ENCODE results near the gene TRIM41.
"Not testable (repeated sequence)": the region's sequence is repeated elsewhere in the genome, so short reads cannot be mapped to it uniquely, and the experiment has no call there.

TRIM41 gene

DNA sequence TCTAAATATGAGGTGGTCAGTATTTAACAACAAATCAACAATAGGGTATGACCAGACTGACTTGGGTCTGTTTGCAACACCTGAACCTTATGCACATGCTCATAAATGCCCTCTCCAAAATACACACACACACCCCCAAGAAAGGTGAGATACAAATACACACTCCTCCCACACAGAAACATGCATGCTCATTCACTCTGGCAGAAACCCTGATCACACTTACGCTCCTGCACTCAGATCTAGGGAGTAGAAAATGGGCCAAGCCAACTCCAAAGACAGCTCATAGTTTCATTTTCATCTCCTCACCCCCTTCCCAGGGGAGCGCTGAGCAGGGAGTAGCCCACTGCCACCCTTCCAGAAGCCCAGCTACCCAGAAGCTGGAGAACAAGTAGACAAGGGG lies 29.4 kb upstream of the TRIM41 start:
- no peak for DNase-seq

DNA sequence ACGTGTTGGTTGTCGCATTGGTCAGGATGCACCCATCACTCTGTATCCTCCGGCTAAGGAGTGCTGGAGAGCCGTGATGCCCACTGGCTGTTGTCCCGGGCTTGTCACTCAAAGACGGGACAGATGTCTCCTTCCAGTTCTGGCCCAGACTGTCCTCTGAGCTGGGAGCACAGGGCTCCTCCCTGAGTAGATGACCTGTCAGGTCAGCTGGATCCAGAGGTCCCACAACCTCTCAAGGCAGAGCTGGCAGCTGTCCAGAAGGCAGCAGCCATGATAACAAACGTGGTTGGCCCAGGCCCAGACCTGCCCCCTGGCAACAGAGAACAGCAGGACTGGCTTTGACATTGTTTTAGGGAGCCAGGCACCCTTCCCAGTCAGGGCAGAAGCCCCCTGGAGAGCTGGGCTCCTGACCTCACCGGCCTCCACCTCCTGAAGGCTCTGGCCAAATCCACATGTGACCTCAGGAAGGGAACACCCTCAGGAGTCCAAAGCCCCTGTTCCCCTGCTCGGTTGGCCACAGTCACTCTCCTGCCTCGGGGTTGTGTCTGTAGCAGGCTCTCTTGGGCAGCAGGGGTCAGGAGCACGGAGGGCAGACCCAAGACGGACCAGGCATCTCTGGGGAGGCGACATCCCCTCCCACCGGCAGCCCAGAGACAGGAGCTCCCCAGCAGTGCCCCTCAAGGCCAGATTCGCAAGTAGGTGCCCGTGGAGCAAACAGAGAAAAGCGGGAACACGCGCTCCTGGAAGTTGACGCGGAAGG lies 28.4 kb upstream of the TRIM41 start:
- no peak for DNase-seq

DNA sequence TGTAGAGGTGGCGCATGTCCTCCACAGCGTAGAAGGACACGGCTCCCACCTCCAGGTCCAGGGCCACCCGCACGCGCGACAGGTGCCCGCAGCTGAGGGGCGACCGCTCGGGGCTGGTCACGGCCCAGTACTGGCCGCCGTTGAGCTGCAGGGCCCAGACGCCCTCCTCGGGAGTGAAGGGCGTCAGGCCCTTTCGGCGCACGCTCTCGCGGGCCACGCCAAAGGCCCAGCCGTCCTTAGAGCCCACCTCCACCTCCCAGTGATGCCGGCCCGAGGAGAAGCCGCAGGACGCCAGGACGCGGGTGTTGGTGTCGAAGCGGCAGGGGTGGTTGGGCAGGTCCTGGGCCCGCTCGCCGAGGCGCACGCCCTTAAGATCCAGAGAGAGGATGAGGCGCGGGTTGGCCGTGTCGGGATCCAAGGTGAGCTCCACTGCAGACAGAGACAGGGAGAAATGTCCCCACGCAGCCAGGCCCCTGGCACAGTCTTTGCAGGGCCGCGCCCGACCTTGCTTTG lies 27.8 kb upstream of the TRIM41 start:
- no peak for DNase-seq

DNA sequence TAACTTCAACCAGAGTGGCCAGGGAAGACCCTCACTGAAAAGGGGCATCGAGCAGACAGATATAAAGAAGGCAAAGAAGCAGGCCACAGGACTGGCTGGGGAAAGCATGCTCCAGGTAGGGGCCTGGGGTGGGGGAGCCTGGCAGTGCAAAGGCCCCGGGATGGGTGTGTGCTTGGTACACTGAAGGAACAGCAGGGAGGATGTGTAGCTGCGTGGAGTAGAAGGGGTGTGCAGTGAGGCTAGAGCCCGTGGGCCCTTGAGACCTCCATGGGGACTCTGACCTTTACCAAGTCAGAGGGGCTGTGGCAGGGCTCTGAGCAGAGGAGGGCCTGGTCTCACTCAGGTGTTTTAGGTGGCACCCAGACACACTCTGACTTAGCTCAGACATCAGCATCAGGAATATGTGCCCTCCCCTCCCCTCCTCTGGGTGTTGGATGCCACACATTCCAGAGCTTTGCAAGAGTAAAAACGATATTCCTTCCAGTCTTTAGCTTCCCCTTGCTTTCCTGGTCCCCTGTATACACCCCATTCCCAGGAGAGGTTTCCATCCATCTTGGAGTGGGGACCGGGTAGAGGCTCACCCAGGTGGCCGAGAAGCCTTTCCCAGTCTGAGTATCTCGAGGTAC lies 25.6 kb upstream of the TRIM41 start:
- DNase-seq = no peak

DNA sequence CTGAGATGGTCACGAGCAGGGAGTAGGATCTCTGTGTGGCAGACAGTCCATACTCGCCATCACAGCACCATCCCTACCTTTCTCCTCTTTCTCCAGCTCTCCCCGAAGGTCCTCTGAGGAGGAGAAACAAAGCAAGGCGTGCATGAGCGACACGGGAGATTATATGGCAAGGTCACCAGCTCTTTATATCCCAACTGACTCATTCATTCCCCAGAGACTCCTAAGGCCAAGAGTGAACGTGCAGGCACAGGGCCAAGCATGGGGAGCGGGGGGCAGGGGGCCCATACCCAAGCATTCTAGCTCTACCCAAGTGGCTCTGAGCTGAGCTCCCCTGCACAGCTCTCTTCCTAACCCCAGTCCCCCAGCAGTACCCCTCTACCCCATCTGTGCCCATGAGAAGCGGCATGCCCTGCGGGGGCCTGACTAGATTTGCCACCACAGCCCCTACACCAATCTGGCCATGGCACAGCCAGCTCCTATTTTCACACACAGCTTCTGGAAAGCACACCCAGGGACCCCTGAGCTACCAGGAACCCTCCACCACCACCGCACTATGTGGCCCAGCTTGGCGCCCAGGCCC lies 24.9 kb upstream of the TRIM41 start:
- DNase-seq = no peak

DNA sequence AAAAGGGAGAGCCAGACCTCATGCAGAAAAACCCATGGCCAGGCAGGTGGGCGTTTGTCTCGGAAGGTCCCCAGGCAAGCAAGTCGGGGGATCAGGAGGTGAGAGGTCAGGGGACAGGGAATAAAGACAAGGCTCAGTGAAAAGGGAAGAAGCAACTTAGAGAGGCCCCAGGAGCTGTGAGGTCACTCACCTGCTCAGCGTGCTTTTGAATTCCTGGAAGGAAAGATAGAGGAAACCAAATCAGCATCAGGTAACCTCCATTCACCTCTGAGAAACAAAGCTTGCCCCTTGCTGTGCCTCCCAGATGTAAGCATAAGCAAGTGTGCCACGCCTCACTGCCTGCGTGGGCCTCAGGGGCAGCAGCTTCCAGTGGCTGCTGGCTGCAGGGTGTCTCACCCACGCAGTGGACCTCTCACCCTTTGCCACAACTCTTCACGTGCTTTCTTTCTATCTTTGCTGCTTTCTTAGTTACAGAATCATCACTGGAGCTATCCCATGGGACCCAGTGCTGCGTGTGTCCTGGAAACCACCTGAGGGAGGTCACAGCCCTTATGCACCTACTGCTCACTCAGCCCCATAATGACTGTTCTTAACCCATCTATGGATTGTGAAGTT lies 24.1 kb upstream of the TRIM41 start:
- DNase-seq = no peak

DNA sequence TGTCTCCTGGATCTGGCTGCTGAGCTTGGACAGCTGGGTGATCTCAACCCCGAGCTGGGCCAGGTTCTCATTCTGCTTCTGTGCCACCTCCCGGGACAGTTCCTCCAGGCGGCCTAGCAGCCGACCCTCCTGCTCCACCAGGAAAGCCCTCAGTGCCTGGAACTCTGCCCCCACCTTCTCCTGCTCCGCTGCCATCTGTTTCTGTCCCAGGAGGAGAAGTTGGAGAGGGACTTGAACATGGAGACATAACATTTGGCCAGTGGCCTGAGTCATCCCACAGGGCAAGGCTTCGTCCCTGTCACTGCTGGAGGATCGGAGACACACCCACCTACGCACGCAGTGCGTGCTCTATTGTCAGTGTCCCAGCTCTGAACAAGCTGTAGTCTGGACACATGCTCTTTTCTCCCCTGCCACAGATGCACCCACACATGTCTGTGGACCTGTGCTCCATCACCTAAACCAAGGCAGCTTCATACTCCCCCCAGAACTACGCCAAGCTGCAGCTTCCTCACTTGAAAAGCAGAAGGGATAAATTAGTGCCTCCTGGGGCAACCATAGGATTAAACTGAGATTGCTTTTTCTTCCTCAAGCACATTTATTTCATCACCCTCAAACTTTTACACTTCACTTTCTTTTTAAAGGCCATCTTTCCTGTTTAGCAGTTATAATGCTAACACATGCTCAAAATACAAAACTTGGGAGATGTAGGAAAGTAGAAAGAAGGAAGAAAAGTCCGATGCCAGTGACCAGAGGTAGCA lies 23.0 kb upstream of the TRIM41 start:
- DNase-seq = no peak

DNA sequence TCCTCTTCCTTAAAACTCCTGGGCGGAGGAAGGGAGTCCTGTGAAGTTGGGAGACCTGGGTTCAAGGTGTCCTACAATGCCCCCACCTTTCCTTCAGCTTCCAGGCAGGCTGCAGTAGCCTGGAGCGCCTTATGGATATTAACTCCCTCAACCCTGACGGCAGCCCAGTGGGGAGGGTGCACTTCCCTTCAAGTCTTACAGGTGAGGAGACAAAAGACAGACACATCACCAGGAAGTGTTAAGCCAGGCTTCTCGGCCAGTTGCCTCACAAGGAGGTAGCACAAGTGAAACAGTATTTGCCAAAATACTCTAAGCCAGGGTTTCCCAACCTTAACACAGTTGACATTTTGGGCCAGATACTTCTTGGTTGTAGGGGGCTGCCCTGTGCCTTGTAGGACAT lies 22.3 kb upstream of the TRIM41 start:
- no peak for DNase-seq

DNA sequence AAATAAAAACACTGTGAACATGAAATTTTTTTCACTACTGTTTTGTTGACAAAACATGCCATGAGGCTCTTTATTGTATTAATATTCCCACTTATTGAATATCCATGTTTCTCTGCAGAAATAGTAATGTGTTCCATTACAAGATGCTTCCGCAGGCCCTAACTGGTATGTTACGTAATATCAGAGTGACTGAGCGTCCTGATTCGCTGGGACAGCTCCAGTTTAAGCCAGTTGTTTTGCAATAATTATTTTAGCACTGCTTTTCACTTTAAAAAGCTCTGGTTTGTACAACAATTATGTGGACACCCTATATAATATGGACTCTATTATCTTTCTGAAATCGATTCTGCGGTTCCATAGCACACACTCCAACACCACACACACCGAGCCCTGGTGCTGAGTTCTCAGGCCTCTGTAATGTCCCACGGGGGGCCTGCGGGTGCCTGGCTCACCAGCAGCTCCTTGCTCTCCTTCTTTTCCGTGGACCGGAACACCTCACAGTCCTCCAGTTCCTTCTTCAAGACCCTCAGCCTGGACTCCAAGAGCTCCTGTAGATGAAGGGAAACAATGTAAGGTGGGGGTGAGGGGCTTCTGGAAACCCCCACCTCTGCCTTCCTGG lies 19.9 kb upstream of the TRIM41 start:
- no peak for DNase-seq

DNA sequence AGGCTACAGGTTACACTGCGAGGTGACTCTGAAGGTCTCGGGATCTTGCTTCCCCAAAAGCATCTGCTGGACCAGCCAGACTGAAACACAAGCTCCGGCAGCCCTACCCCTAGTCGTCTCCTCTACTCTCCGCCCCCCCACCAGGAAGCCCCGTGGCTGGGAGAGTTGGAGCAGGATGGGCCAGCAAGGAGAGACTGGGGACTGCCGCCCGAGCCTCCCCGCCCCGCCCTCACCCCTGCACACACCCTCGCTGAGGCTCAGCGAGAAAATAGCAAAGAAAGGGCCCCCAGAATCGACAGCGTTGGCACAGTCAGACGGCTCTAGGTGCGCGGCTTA lies 19.3 kb upstream of the TRIM41 start:
- no peak for DNase-seq

DNA sequence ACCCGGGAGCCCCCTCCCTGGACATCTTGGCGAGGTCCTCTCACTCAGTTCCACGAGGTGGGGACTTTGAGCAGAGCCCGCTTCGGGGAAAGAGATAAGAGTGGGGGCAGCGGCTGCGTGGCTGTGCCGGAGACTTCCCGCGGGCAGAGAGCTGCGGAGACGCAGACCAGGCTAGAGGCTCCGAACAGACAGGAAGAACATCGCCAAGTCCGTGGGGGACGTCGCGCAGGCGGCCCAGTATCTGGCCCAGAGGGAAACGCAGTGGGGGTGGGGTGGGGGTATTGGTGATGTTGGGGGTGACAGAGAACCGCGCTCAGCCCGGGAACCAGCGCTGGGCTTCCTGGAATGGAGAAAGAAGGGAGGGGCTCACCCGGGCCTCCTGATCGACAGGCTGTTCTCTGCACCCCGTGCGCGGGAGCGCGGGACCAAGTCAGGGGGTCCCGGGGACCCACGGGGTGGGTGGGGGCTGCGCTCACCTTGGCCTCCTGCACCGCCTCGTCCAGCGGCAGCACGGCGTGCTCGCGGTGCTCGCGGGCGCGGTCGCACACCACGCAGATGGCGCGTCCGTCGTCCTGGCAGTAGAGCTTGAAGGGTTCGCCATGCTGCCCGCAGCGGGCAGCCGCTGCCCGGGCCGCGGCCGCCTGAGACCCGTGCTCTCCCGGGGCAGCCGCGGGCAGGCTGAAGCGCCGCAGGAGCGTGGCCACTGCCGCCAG lies 18.8 kb upstream of the TRIM41 start:
- DNase-seq = no peak

DNA sequence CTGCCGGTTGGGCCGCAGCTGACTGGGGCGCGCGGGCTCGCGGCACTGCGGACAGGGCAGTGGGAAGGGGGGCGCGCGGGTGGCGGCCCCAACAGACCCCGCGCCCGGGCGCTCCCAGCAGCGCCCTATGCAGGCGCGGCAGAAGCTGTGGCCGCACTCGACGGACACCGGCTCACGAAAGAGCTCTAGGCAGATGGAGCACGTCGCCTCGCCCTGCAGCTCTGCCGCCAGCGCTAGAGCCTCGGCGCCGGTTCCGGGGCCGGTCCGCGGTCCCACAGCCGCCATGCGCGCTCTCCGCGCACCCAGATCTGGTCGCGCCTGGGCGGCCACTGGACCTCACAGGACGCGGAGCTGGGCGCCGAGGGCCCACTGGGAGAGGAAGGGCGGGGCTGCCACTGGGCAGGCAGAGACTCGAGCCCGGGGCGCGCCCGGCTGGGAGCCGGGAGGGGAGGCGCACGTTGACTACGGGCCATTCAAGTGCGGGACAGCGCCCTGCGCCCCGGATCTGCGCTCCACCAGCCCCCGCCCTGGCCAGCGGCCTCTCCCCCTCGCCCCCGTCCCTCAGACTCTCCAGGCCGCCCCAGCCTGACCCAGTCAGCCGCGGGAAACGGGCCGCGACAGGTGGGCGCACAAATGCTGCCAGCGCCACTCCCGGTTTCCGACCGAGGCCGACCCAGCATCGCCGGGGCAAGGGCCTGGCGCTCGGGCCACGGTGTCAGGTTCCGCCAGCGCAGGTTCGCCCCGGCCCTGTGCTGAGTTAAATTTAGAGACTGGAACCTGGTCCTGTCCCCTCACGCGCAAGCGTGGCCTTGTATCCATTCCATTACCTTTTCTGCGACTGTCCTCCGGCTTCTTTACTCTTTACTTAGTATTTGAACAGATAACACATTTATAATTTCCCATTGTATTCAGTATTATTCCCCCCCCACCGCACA lies 18.0 kb upstream of the TRIM41 start, which contains the start of gene TRIM7:
Gene TRIM7 (minus strand): TSS at position 371 of the 935 bp plus-strand sequence. CDS start 86 bp downstream, at position 285.
- DNase-seq = no peak

DNA sequence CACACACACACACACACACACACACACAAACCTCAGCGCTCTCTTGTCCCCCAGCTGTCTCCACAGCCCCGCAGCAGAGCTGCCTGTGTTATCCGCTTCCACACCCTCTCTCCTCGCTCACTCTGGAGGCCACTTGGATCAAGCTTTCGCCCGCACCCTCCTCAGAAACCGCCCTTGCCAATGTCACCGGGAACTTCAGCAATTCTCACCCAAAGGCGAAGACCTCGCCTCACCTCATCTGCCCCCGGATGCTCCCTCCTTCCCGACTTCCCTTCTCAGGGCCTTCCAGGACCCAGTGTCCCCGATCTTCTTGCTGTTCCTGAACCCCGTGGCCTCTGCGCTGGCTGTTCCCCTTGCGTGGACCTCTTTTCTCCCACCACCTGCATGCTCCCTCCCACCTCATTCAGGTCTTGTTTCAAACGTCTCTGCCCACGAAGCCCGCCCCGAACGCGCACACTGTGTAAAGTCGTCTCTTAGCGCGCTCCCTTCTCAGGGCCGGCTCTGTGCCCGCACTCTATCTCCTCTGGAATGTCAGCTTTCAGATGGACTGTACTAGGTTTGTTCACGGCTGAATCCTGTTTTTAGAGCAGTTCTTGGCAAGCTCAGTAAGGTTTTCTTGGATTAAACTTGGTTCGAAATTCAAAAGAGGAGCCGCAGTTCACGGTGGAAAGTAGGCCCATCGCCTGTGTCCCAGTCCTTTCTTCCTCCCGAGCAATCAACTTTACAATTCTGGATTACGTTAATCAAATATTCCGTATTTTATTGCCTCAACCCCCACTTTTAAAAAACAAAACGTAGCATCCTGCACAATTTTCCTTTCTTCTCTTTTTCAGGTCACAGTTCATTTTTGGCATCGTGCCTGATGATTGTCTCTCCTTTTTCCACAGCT lies 17.1 kb upstream of the TRIM41 start:
- DNase-seq = no peak

DNA sequence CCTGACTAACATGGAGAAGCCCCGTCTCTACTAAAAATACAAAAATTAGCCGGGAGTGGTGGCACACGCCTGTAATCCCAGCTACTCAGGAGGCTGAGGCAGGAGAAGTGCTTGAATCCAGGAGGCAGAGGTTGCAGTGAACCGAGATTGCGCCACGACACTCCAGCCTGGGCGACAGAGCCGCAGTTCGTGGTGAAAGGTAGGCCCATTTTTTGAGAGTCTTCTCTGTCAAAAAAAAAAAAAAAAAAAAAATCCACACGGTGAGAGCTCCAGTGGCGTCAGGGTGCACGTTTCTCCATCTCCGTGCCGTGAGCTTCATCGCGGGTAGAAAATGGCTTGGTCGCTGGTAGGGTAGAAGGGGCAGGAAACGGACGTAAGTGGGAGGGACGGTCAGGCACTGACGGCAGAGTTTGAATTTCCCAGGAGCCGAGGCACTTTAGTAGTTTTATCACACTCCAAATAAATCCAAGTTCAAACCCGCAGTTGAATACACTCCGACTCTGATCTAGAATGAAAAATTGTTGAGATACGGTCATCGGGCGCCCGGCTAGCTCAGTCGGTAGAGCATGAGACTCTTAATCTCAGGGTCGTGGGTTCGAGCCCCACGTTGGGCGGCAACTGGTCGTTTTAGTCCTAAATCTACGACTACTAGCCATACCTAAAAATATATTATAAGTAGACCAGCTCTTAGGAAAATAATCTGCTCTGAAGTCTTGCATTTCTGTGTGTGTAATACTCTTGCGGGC lies 15.7 kb upstream of the TRIM41 start:
- peak; percentile 93 for DNase-seq

DNA sequence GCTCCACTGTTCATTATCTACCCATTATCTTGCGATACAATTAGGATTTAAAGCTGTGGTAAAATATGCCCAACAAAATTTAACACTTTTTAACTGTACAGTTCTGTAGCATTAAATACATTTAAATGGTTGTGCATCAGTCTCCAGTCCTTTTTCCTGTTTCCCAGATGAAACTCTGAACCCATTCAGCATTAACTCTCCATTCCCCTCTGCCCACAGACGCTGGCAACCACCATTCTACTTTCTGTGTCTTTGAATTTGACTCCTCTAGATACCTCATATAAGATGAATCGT lies 15.2 kb upstream of the TRIM41 start:
- no peak for DNase-seq

DNA sequence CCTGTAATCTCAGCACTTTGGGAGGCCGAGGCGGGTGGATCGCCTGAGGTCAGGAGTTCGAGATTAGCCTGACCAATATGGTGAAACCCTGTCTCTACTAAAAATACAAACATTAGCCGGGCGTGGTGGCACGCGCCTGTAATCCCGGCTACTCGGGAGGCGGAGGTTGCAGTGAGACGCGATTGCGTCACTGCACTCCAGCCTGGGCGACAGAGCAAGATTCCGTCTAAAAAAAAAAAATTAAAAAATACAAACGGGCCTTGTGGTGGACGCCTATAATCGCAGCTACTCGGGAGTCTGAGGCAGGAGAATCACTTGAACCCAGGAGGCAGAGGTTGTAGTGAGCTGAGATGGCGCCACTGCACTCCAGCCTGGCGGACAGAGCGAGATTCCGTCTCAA lies 14.1 kb upstream of the TRIM41 start:
- not testable (repeated sequence) for DNase-seq

DNA sequence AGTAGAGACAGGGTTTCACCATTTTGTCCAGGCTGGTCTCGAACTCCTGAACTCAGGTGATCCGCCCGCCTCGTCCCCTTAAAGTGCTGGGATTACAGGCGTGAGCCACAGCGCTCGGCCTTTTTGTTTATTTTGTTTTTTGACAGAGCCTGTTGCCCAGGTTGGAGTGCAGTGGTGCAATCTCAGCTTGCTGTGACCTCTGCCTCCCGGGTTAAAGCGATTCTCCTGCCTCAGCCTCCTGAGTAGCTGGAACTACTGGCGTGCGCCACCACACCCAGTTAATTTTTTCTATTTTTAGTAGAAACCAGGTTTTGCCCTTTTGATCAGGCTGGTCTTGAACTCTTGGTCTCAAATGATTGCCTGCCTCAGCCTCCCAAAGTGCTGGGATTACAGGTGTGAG lies 12.9 kb upstream of the TRIM41 start:
- DNase-seq = not testable (repeated sequence)

DNA sequence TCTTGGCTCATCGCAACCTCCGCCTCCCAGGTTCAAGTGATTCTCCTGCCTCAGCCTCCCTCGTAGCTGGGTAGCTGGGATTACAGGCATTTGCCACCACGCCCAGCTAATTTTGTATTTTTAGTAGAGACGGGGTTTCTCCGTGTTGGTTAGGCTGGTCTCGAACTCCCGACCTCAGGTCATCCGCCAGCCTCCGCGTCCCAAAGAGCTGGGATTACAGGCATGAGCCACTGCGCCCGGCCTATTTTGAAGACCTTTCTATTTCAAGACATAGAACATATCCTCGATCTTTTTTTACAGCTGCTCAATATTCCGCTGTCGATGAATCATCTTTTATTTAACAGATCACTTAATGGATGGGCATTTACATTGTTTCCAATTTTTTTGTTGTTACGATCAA lies 12.4 kb upstream of the TRIM41 start:
- DNase-seq = not testable (repeated sequence)

DNA sequence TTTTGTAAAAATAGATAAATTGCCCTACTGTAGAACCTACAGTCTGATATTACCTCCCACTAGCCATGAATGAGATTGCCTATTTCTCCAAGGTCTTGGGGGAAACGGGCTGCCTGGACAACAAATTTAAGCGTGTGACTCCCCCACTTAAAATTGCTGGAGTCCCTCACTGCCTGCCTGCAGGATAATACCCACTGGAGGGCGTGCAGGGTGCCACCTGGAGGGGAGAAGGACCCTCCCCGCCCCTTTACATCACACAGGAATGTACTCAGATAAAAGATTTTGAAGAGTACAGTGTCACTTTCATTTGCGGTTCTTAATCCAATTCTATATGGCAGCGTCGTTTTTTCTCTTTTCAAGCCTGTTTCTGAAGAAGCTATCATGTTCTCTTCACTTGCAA lies 11.9 kb upstream of the TRIM41 start:
- DNase-seq = no peak

Measured in activated CD4-positive, alpha-beta T cell treated with anti-CD3 and anti-CD28 coated beads, Interleukin-2, amount 50 U/mL, for 16 hours (primary cell).